HepG2 (cell line): ENCODE measurements around the gene RASA2. TPM values are rescaled to one million over a fixed set of nuclear protein-coding genes. Genes with fewer than 3 reads are reported as not detected.

Experiments
- ATAC-seq: fragments of 200-7000 bp; cut with Tn5 transposase; 3 replicates; pipeline ENCODE4 v1.9.1; 2020; ENCODE audit warnings: mild to moderate bottlenecking, moderate library complexity
- BruUV-seq: library from RNA; stranded (reverse); fragments of 400-500 nt; replicated peaks from 2 replicates; lab custom pipeline; 2021; lab: Mats Ljungman, UMichigan
- CTCF ChIA-PET: fragments of 300-600 bp; formaldehyde crosslinking; extraction: SDS; loops from one replicate; lab custom pipeline; 2021; ENCODE audit warnings: low total read pairs, inconsistent platforms, low intra/inter-chr PET ratio; lab: Yijun Ruan, JAX
- POLR2A ChIA-PET: fragments of 350-600 bp; sonication (Branson Sonifier 250); formaldehyde crosslinking; loops from one replicate; lab custom pipeline; 2020; ENCODE audit warnings: antibody characterized with exemption, inconsistent platforms; lab: Yijun Ruan, JAX
- DNase-seq: peaks from one replicate; pipeline ENCODE4 v3.0.0-alpha.2; 2015; ENCODE audit warnings: low spot score
- FAIRE-seq: peaks from 3 replicates; lab custom pipeline; 2011; peaks lifted over from hg19 to GRCh38; lab: Jason Lieb, UNC
- H2AFZ ChIP-seq: one replicate; pipeline ENCODE4 v1.6.1; 2011; ENCODE audit warnings: low read length, inconsistent platforms
- H3K27ac ChIP-seq: fragments of 300-600 bp; 3 replicates; pipeline ENCODE4 v1.8.0; 2011; ENCODE audit warnings: mixed run types, mild to moderate bottlenecking, mixed read lengths, low read length, inconsistent platforms; ENCODE audit not compliant: insufficient read depth; ENCODE audit errors: extremely low read length
- H3K27me3 ChIP-seq, 2 experiments: fragments of 200-600 bp in 1 of 2; 2 replicates in 1 of 2; 3 replicates in 1 of 2; pipeline versions ENCODE4 v1.6.0 to v1.8.0; 2011; ENCODE audit warnings: low read length in 2 of 2, mild to moderate bottlenecking in 2 of 2, moderate library complexity in 2 of 2, inconsistent platforms in 1 of 2; ENCODE audit not compliant: insufficient read depth in 2 of 2, control insufficient read depth in 1 of 2
- H3K36me3 ChIP-seq, 2 experiments: fragments of 200-600 bp in 1 of 2; replicated peaks in 1 of 2; 2 replicates in 1 of 2; 3 replicates in 1 of 2; pipeline versions ENCODE4 v1.5.1 to v1.8.0; 2011; ENCODE audit warnings: low read length in 2 of 2, inconsistent platforms in 1 of 2; ENCODE audit not compliant: insufficient read depth in 2 of 2, control insufficient read depth in 1 of 2
- H3K4me1 ChIP-seq: 2 replicates; pipeline ENCODE4 v1.5.1; 2012; ENCODE audit warnings: low read length, inconsistent platforms; ENCODE audit not compliant: insufficient read depth
- H3K4me2 ChIP-seq: 2 replicates; pipeline ENCODE4 v1.6.0; 2011; ENCODE audit warnings: low read depth, low read length, inconsistent platforms
- H3K4me3 ChIP-seq, 3 experiments: fragments of 200-600 bp in 1 of 3; sonication (generic), shearing (Covaris generic) in 1 of 3; replicated peaks in 1 of 3; 2 replicates each; pipeline ENCODE4 v1.5.1; 2011 to 2016; ENCODE audit warnings: low read length in 3 of 3, inconsistent platforms in 2 of 3, low read depth in 2 of 3, mild to moderate bottlenecking in 2 of 3, control low read depth in 1 of 3, mixed read lengths in 1 of 3; ENCODE audit not compliant: insufficient read depth in 1 of 3
- H3K79me2 ChIP-seq: one replicate; pipeline ENCODE4 v1.6.1; 2011; ENCODE audit warnings: low read length, inconsistent platforms; ENCODE audit not compliant: insufficient read depth
- H3K9ac ChIP-seq: 2 replicates; pipeline ENCODE4 v1.6.0; 2011; ENCODE audit warnings: mild to moderate bottlenecking, low read depth, low read length, inconsistent platforms; ENCODE audit not compliant: insufficient read depth
- H3K9me3 ChIP-seq: 2 replicates; pipeline ENCODE4 v1.5.1; 2012; ENCODE audit warnings: mild to moderate bottlenecking, low read length
- H4K20me1 ChIP-seq: 2 replicates; pipeline ENCODE4 v1.6.0; 2011; ENCODE audit warnings: inconsistent platforms, mild to moderate bottlenecking, low read length, moderate library complexity; ENCODE audit not compliant: insufficient read depth
- CBX1 ChIP-seq: IDR thresholded peaks from one replicate; pipeline ENCODE4 v1.6.1; 2016; ENCODE audit warnings: antibody characterized with exemption, low read depth
- EP300 ChIP-seq, 3 experiments: sonication (generic) in 1 of 3; formaldehyde crosslinking in 1 of 3; IDR thresholded peaks; 2 replicates each; pipeline versions ENCODE4 v1.5.1 to v1.6.1; 2011 to 2020; ENCODE audit warnings: low read depth in 2 of 3, low read length in 2 of 3, borderline replicate concordance in 1 of 3, improper control_type of control experiment in 1 of 3, mild to moderate bottlenecking in 1 of 3, missing genetic modification reagents in 1 of 3, moderate library complexity in 1 of 3
- HDAC2 ChIP-seq: sonication (generic); formaldehyde crosslinking; IDR thresholded peaks from 2 replicates; pipeline ENCODE4 v1.4.0; 2020; ENCODE audit warnings: missing genetic modification reagents
- HMG20A ChIP-seq: IDR thresholded peaks from 2 replicates; pipeline ENCODE4 v1.6.1; 2016; ENCODE audit warnings: borderline replicate concordance
- PRDM10 ChIP-seq: sonication (generic); formaldehyde crosslinking; IDR thresholded peaks from 2 replicates; pipeline ENCODE4 v1.4.0; 2020; ENCODE audit warnings: low read depth, missing genetic modification reagents
- RFXAP ChIP-seq: sonication (generic); formaldehyde crosslinking; IDR thresholded peaks from 2 replicates; pipeline ENCODE4 v1.4.0; 2020; ENCODE audit warnings: missing genetic modification reagents, borderline replicate concordance
- ZFYVE20 ChIP-seq: sonication (generic); formaldehyde crosslinking; IDR thresholded peaks from 2 replicates; pipeline ENCODE4 v1.8.0; 2023; ENCODE audit warnings: low read depth, mild to moderate bottlenecking, moderate library complexity, missing genetic modification reagents, borderline replicate concordance
- ZNF10 ChIP-seq: sonication (generic); formaldehyde crosslinking; IDR thresholded peaks from 2 replicates; pipeline ENCODE4 v1.4.0; 2020; ENCODE audit warnings: mild to moderate bottlenecking, low read depth, missing genetic modification reagents, borderline replicate concordance
- ZNF619 ChIP-seq: sonication (generic); formaldehyde crosslinking; IDR thresholded peaks from 2 replicates; pipeline ENCODE4 v1.4.0; 2020; ENCODE audit warnings: mild to moderate bottlenecking, missing genetic modification reagents
- ZNF772 ChIP-seq: sonication (generic); formaldehyde crosslinking; IDR thresholded peaks from 2 replicates; pipeline ENCODE4 v1.5.0; 2020; ENCODE audit warnings: mild to moderate bottlenecking, missing genetic modification reagents
- WGBS: methylation state at CpG from one replicate; pipeline ENCODE4 v1.1.6; 2017; ENCODE audit warnings: low lambda C conversion rate; 5-methylcytosine and 5-hydroxymethylcytosine counted together
- in situ Hi-C: cut with HindIII; loops from 2 replicates; pipeline ENCODE4 v1.10.0; 2017; ENCODE audit warnings: low pct_unique_long_range_greater_than_20kb; ENCODE audit not compliant: extremely low pct_ligation_motif_present
- intact Hi-C: fragments of 100-400 bp; cut with micrococcal nuclease; formaldehyde crosslinking; loops from one replicate; pipeline ENCODE4 v1.10.0; 2022; ENCODE audit not compliant: unreplicated experiment
- polyA plus RNA-seq, 8 experiments: library from polyadenylated mRNA; depleted of rRNA in 3 of 8; stranded (reverse) in 7 of 8; unstranded in 1 of 8; fragments of >200 nt; fragmentation: Illumina TruSeq in 4 of 8; extraction: Trizol in 4 of 8; gene quantifications; 2 replicates each; pipeline versions ENCODE4 v1.2.1 to v1.2.3, GENCODE V29; 2011 to 2016; ENCODE audit warnings: low read depth in 4 of 8, missing spikeins in 1 of 8, mixed read lengths in 1 of 8; ENCODE audit not compliant: insufficient read depth in 1 of 8
- total RNA-seq, 5 experiments: library from RNA; depleted of rRNA; stranded (reverse); fragments of >200 nt; fragmentation: Illumina TruSeq; extraction: Trizol; gene quantifications; 2 replicates each; pipeline ENCODE4 v1.2.3, GENCODE V29; 2016; ENCODE audit warnings: low read depth in 1 of 5

Gene RASA2
- total and polyA plus RNA-seq, 2 of the 13 experiments (the other 11 are each of a cell fraction or from before 2014, with no cell fraction given), result 5.4 to 8.5 TPM

DNA sequence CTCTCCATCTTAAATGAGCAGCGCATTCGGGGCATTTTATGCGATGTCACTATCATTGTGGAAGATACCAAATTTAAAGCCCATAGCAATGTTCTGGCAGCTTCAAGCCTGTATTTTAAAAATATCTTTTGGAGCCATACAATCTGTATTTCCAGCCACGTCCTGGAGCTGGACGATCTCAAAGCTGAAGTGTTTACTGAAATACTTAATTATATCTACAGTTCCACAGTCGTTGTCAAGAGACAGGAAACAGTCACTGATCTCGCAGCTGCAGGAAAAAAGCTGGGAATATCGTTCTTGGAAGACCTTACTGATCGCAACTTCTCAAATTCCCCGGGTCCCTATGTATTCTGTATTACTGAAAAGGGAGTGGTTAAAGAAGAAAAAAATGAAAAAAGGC is 44.4 kb upstream of the RASA2 start:
- DNase-seq (no peak), FAIRE-seq (no peak), ATAC-seq (no peak)
- no peak overlapping the region for H3K4me3 ChIP-seq
- CTCF ChIA-PET, result interaction anchor here (0.9 to 2.7 kb wide), 3 partner anchors 82 to 139 kb away, joined by 4 to 23 read pairs (median 8); no protein-coding TSS in a partner anchor
- no peak overlapping the region for H3K9ac ChIP-seq
- no peaks in the 10 kb centered on the region for H3K9me3 ChIP-seq
- 95% methylated on average over 10 of the region's 10 CpGs for WGBS
- H3K4me2 ChIP-seq, result no peak overlapping the region
- peaks cover 8% of the 10 kb centered on the region for H3K79me2 ChIP-seq
- intact Hi-C loops, result no loop called here
- TF ChIP-seq ZFYVE20 (CRISPR knock-in tag) (no peak), HMG20A (CRISPR knock-in tag) (no peak), ZNF619 (CRISPR knock-in tag) (no peak), HDAC2 (no peak), EP300 (IDR thresholded peaks at IDR 0.05; ENCODE audit: low read depth in 2 of 2, low read length in 2 of 2) (no peak), EP300 (CRISPR knock-in tag; IDR thresholded peaks at IDR 0.05; ENCODE audit: borderline replicate concordance) (no peak), ZNF772 (no peak), ZNF10 (CRISPR knock-in tag) (no peak), RFXAP (CRISPR knock-in tag) (no peak), CBX1 (no peak), PRDM10 (no peak)
- peaks cover 25% of the 10 kb centered on the region for H3K4me1 ChIP-seq
- no peaks in the 10 kb centered on the region for H3K27me3 ChIP-seq
- H4K20me1 ChIP-seq, result no peaks in the 10 kb centered on the region
- peaks cover 22 to 74% of the 10 kb centered on the region in 2 experiments for H3K36me3 ChIP-seq
- POLR2A ChIA-PET, result interaction anchor here (1.1 to 1.2 kb wide), 4 partner anchors 11 to 82 kb away, joined by 4 to 6 read pairs (median 6); no protein-coding TSS in a partner anchor
- BruUV-seq, result no TSS peak
- H2AFZ ChIP-seq, result no peak overlapping the region
- no peak overlapping the region for H3K27ac ChIP-seq
- in situ Hi-C loops, result loop anchor here (5.0 kb wide), 1 partner anchor 40 kb away; no protein-coding TSS in a partner anchor
